HepG2 (cell line): ENCODE results near the gene GRM4. TPM values are rescaled to one million over a fixed set of nuclear protein-coding genes. Genes with fewer than 3 reads are reported as not detected.

Source experiments
- CHD2 ChIP-seq: IDR thresholded peaks from 2 replicates; pipeline ENCODE4 v1.6.1; 2011; ENCODE audit warnings: low read depth, low read length, improper control_type of control experiment
- HNF4A ChIP-seq: sonication (generic); formaldehyde crosslinking; IDR thresholded peaks from 2 replicates; pipeline ENCODE4 v1.4.0; 2020; ENCODE audit warnings: missing genetic modification reagents
- MATR3 ChIP-seq: sonication (generic); formaldehyde crosslinking; IDR thresholded peaks from 2 replicates; pipeline ENCODE4 v1.4.0; 2020; ENCODE audit warnings: missing genetic modification reagents
- NFATC3 ChIP-seq: sonication (generic); formaldehyde crosslinking; IDR thresholded peaks from 2 replicates; pipeline ENCODE4 v1.5.1; 2020; ENCODE audit warnings: mild to moderate bottlenecking, missing genetic modification reagents
- SIX4 ChIP-seq: sonication (generic); formaldehyde crosslinking; IDR thresholded peaks from 2 replicates; pipeline ENCODE4 v1.4.0; 2020; ENCODE audit warnings: missing genetic modification reagents
- ZBTB4 ChIP-seq: sonication (generic); formaldehyde crosslinking; IDR thresholded peaks from 2 replicates; pipeline ENCODE4 v1.4.0; 2020; ENCODE audit warnings: missing genetic modification reagents, mild to moderate bottlenecking, borderline replicate concordance
- ZFP82 ChIP-seq: sonication (generic); formaldehyde crosslinking; IDR thresholded peaks from 2 replicates; pipeline ENCODE4 v1.5.1; 2020; ENCODE audit warnings: mild to moderate bottlenecking, missing genetic modification reagents, borderline replicate concordance
- ZKSCAN1 ChIP-seq: fragments of 150-350 bp; IDR thresholded peaks from 2 replicates; pipeline ENCODE4 v1.6.1; 2014; ENCODE audit warnings: low read length
- ZNF747 ChIP-seq: sonication (generic); formaldehyde crosslinking; IDR thresholded peaks from 2 replicates; pipeline ENCODE4 v1.8.1; 2023; ENCODE audit warnings: missing genetic modification reagents, mild to moderate bottlenecking, borderline replicate concordance
- polyA plus RNA-seq, 8 experiments: library from polyadenylated mRNA; depleted of rRNA in 3 of 8; stranded (reverse) in 7 of 8; unstranded in 1 of 8; fragments of >200 nt; fragmentation: Illumina TruSeq in 4 of 8; extraction: Trizol in 4 of 8; gene quantifications; 2 replicates each; pipeline versions ENCODE4 v1.2.1 to v1.2.3, GENCODE V29; 2011 to 2016; ENCODE audit warnings: low read depth in 4 of 8, missing spikeins in 1 of 8, mixed read lengths in 1 of 8; ENCODE audit not compliant: insufficient read depth in 1 of 8
- total RNA-seq, 5 experiments: library from RNA; depleted of rRNA; stranded (reverse); fragments of >200 nt; fragmentation: Illumina TruSeq; extraction: Trizol; gene quantifications; 2 replicates each; pipeline ENCODE4 v1.2.3, GENCODE V29; 2016; ENCODE audit warnings: low read depth in 1 of 5
- TF ChIP-seq, protein P1 (sequence below): sonication (generic); formaldehyde crosslinking; IDR thresholded peaks from 2 replicates; pipeline ENCODE4 v1.8.1; 2023; ENCODE audit warnings: mild to moderate bottlenecking, missing genetic modification reagents
- TF ChIP-seq, protein P2 (sequence below): IDR thresholded peaks from 2 replicates; pipeline ENCODE4 v1.6.1; 2016; ENCODE audit warnings: low read depth, control low read depth
- TF ChIP-seq, protein P3 (sequence below): sonication (generic); formaldehyde crosslinking; IDR thresholded peaks from 2 replicates; pipeline ENCODE4 v1.5.0; 2020; ENCODE audit warnings: mild to moderate bottlenecking, missing genetic modification reagents, borderline replicate concordance
- TF ChIP-seq, protein P4 (sequence below): sonication (generic); formaldehyde crosslinking; IDR thresholded peaks from 2 replicates; pipeline ENCODE4 v1.4.0; 2020; ENCODE audit warnings: missing genetic modification reagents

GRM4 gene
- total and polyA plus RNA-seq, 2 of the 13 experiments (the other 11 are each of a cell fraction or from before 2014, with no cell fraction given), result not detected

- TF ChIP-seq ZBTB4 (CRISPR knock-in tag) (no peak), ZNF747 (CRISPR knock-in tag) (no peak), ZFP82 (no peak), SIX4 (CRISPR knock-in tag) (0 out of 2 replicates have a peak, but pooled peaks have one; percentile 43), HNF4A (CRISPR knock-in tag) (no peak), NFATC3 (CRISPR knock-in tag) (no peak), CHD2 (no peak), MATR3 (CRISPR knock-in tag) (no peak), ZKSCAN1 (no peak)
- TF ChIP-seq, protein P1, sequence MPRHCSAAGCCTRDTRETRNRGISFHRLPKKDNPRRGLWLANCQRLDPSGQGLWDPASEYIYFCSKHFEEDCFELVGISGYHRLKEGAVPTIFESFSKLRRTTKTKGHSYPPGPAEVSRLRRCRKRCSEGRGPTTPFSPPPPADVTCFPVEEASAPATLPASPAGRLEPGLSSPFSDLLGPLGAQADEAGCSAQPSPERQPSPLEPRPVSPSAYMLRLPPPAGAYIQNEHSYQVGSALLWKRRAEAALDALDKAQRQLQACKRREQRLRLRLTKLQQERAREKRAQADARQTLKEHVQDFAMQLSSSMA (CRISPR knock-in tag), result no peak
- TF ChIP-seq, protein P2, sequence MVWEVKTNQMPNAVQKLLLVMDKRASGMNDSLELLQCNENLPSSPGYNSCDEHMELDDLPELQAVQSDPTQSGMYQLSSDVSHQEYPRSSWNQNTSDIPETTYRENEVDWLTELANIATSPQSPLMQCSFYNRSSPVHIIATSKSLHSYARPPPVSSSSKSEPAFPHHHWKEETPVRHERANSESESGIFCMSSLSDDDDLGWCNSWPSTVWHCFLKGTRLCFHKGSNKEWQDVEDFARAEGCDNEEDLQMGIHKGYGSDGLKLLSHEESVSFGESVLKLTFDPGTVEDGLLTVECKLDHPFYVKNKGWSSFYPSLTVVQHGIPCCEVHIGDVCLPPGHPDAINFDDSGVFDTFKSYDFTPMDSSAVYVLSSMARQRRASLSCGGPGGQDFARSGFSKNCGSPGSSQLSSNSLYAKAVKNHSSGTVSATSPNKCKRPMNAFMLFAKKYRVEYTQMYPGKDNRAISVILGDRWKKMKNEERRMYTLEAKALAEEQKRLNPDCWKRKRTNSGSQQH (CRISPR knock-in tag), result peak; percentile 51; the same call in 1 of the 2 replicates
- TF ChIP-seq, protein P3, sequence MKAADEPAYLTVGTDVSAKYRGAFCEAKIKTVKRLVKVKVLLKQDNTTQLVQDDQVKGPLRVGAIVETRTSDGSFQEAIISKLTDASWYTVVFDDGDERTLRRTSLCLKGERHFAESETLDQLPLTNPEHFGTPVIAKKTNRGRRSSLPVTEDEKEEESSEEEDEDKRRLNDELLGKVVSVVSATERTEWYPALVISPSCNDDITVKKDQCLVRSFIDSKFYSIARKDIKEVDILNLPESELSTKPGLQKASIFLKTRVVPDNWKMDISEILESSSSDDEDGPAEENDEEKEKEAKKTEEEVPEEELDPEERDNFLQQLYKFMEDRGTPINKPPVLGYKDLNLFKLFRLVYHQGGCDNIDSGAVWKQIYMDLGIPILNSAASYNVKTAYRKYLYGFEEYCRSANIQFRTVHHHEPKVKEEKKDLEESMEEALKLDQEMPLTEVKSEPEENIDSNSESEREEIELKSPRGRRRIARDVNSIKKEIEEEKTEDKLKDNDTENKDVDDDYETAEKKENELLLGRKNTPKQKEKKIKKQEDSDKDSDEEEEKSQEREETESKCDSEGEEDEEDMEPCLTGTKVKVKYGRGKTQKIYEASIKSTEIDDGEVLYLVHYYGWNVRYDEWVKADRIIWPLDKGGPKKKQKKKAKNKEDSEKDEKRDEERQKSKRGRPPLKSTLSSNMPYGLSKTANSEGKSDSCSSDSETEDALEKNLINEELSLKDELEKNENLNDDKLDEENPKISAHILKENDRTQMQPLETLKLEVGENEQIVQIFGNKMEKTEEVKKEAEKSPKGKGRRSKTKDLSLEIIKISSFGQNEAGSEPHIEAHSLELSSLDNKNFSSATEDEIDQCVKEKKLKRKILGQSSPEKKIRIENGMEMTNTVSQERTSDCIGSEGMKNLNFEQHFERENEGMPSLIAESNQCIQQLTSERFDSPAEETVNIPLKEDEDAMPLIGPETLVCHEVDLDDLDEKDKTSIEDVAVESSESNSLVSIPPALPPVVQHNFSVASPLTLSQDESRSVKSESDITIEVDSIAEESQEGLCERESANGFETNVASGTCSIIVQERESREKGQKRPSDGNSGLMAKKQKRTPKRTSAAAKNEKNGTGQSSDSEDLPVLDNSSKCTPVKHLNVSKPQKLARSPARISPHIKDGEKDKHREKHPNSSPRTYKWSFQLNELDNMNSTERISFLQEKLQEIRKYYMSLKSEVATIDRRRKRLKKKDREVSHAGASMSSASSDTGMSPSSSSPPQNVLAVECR (CRISPR knock-in tag), result no peak
- TF ChIP-seq, protein P4, sequence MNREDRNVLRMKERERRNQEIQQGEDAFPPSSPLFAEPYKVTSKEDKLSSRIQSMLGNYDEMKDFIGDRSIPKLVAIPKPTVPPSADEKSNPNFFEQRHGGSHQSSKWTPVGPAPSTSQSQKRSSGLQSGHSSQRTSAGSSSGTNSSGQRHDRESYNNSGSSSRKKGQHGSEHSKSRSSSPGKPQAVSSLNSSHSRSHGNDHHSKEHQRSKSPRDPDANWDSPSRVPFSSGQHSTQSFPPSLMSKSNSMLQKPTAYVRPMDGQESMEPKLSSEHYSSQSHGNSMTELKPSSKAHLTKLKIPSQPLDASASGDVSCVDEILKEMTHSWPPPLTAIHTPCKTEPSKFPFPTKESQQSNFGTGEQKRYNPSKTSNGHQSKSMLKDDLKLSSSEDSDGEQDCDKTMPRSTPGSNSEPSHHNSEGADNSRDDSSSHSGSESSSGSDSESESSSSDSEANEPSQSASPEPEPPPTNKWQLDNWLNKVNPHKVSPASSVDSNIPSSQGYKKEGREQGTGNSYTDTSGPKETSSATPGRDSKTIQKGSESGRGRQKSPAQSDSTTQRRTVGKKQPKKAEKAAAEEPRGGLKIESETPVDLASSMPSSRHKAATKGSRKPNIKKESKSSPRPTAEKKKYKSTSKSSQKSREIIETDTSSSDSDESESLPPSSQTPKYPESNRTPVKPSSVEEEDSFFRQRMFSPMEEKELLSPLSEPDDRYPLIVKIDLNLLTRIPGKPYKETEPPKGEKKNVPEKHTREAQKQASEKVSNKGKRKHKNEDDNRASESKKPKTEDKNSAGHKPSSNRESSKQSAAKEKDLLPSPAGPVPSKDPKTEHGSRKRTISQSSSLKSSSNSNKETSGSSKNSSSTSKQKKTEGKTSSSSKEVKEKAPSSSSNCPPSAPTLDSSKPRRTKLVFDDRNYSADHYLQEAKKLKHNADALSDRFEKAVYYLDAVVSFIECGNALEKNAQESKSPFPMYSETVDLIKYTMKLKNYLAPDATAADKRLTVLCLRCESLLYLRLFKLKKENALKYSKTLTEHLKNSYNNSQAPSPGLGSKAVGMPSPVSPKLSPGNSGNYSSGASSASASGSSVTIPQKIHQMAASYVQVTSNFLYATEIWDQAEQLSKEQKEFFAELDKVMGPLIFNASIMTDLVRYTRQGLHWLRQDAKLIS (CRISPR knock-in tag), result no peak
Observed at GRCh38 chr6:34115403-34115795, 30.5 kb downstream of the GRM4 start (continued).
